ENCODE results near the gene GALK1.

- TF ChIP-seq PATZ1 (CRISPR knock-in tag; IDR thresholded peaks at IDR 0.05; ENCODE audit: borderline replicate concordance) (no peak), ARNTL (CRISPR knock-in tag; IDR thresholded peaks at IDR 0.05; ENCODE audit: borderline replicate concordance, low read depth) (no peak), ZC3H10 (CRISPR knock-in tag; IDR thresholded peaks at IDR 0.05) (no peak), TCF4 (CRISPR knock-in tag; IDR thresholded peaks at IDR 0.05; ENCODE audit: borderline replicate concordance) (no peak), ZNF8 (CRISPR knock-in tag; IDR thresholded peaks at IDR 0.05) (no peak), CSRNP3 (CRISPR knock-in tag; IDR thresholded peaks at IDR 0.05) (no peak)
Observed at GRCh38 chr17:75763613-75764416, 1.2 kb downstream of the GALK1 start.

Data from SK-N-SH treated with all-trans-retinoic acid at 6 μM for 48 hours (cell line).